K562 (cell line): ENCODE measurements around the gene CACNA2D3. TPM values are rescaled to one million over a fixed set of nuclear protein-coding genes. Genes with fewer than 3 reads are reported as not detected.

ENCODE experiments used
- ATAC-seq: fragments of 200-7000 bp; cut with Tn5 transposase; 3 replicates; pipeline ENCODE4 v1.9.1; 2020; ENCODE audit warnings: moderate library complexity
- BruUV-seq: library from RNA; stranded (reverse); fragments of 400-500 nt; replicated peaks from 2 replicates; lab custom pipeline; 2021; lab: Mats Ljungman, UMichigan
- CTCF ChIA-PET: fragments of 300-600 bp; formaldehyde crosslinking; extraction: SDS; loops from one replicate; lab custom pipeline; 2021; ENCODE audit warnings: low intra/inter-chr PET ratio; lab: Yijun Ruan, JAX
- POLR2A ChIA-PET: fragments of 300-600, 350-650 bp; sonication (Branson Sonifier 250); formaldehyde crosslinking; extraction: SDS; loops from one replicate; lab custom pipeline; 2021; ENCODE audit warnings: antibody characterized with exemption, inconsistent platforms; lab: Yijun Ruan, JAX
- DNase-seq, 4 experiments: peaks; one replicate each; pipeline versions ENCODE4 v3.0.0 to v3.0.0-alpha.2; 2011 to 2018; ENCODE audit warnings: low spot score in 3 of 4, mixed read lengths in 3 of 4; ENCODE audit errors: extremely low read depth in 1 of 4
- FAIRE-seq: peaks from 2 replicates; lab custom pipeline; 2011; peaks lifted over from hg19 to GRCh38; lab: Jason Lieb, UNC
- H2AFZ ChIP-seq: 2 replicates; pipeline ENCODE4 v1.6.0; 2011; ENCODE audit warnings: low read depth, low read length, control low read depth, inconsistent platforms
- H3K27ac ChIP-seq: fragments of 200-600 bp; 3 replicates; pipeline ENCODE4 v1.8.0; 2011; ENCODE audit warnings: low read depth, mild to moderate bottlenecking, control low read depth, inconsistent platforms, low read length, moderate library complexity, mixed read lengths; ENCODE audit errors: extremely low read depth
- H3K27me3 ChIP-seq, 2 experiments: fragments of 300-600 bp in 1 of 2; 2 replicates in 1 of 2; 3 replicates in 1 of 2; pipeline versions ENCODE4 v1.6.0 to v1.8.0; 2011; ENCODE audit warnings: inconsistent platforms in 2 of 2, low read length in 2 of 2, mild to moderate bottlenecking in 1 of 2, mixed read lengths in 1 of 2, moderate library complexity in 1 of 2; ENCODE audit not compliant: control insufficient read depth in 2 of 2, insufficient read depth in 2 of 2
- H3K36me3 ChIP-seq: fragments of 300-600 bp; 3 replicates; pipeline ENCODE4 v1.8.0; 2011; ENCODE audit warnings: mild to moderate bottlenecking, low read length, inconsistent platforms; ENCODE audit not compliant: control insufficient read depth, insufficient read depth
- H3K4me1 ChIP-seq, 2 experiments: fragments of 200-600 bp in 1 of 2; replicated peaks in 1 of 2; 2 replicates in 1 of 2; 3 replicates in 1 of 2; pipeline versions ENCODE4 v1.5.1 to v1.8.0; 2011; ENCODE audit warnings: inconsistent platforms in 2 of 2, low read length in 2 of 2, mild to moderate bottlenecking in 1 of 2, mixed read lengths in 1 of 2, moderate library complexity in 1 of 2; ENCODE audit not compliant: control insufficient read depth in 2 of 2, insufficient read depth in 2 of 2
- H3K4me2 ChIP-seq: 2 replicates; pipeline ENCODE4 v1.6.1; 2011; ENCODE audit warnings: low read length, control low read depth, inconsistent platforms, mixed read lengths; ENCODE audit not compliant: insufficient read depth
- H3K4me3 ChIP-seq: fragments of 200-600 bp; sonication (generic), shearing (Covaris generic); 2 replicates; pipeline ENCODE4 v1.5.1; 2016; ENCODE audit warnings: control low read depth, inconsistent platforms
- H3K79me2 ChIP-seq: fragments of 200-600 bp; 3 replicates; pipeline ENCODE4 v1.8.0; 2011; ENCODE audit warnings: low read length, inconsistent platforms; ENCODE audit not compliant: control insufficient read depth, insufficient read depth
- H3K9ac ChIP-seq, 2 experiments: 2 replicates each; pipeline versions ENCODE4 v1.6.0 to v1.6.1; 2011; ENCODE audit warnings: low read depth in 2 of 2, low read length in 2 of 2, control low read depth in 1 of 2, inconsistent platforms in 1 of 2, mild to moderate bottlenecking in 1 of 2, mixed read lengths in 1 of 2; ENCODE audit not compliant: insufficient read depth in 1 of 2
- H3K9me1 ChIP-seq: one replicate; pipeline ENCODE4 v1.6.0; 2011; ENCODE audit warnings: inconsistent platforms, mild to moderate bottlenecking, low read length, moderate library complexity; ENCODE audit not compliant: control insufficient read depth, insufficient read depth
- H3K9me3 ChIP-seq: replicated peaks from 2 replicates; pipeline ENCODE4 v1.5.1; 2011; ENCODE audit warnings: low read depth, low read length, inconsistent platforms; ENCODE audit not compliant: control insufficient read depth, insufficient read depth
- H4K20me1 ChIP-seq: replicated peaks from 2 replicates; pipeline ENCODE4 v1.6.1; 2011; ENCODE audit warnings: low read length, inconsistent platforms, mixed read lengths; ENCODE audit not compliant: control insufficient read depth, insufficient read depth
- BRCA1 ChIP-seq, 2 experiments: fragments of 450-650 bp in 1 of 2; sonication (generic) in 1 of 2; formaldehyde crosslinking in 1 of 2; IDR thresholded peaks; 2 replicates each; pipeline versions ENCODE4 v1.5.0 to v1.6.1; 2017 to 2020; ENCODE audit warnings: mild to moderate bottlenecking in 1 of 2, missing genetic modification reagents in 1 of 2
- DLX4 ChIP-seq: fragments of 250-450 bp; sonication (Bioruptor Pico); IDR thresholded peaks from 2 replicates; pipeline ENCODE4 v1.6.1; 2021; ENCODE audit warnings: mild to moderate bottlenecking
- SRF ChIP-seq, 2 experiments: fragments of 250-450, 450-650 bp in 1 of 2; sonication (Bioruptor Pico) in 1 of 2; sonication (generic) in 1 of 2; formaldehyde crosslinking; IDR thresholded peaks; 2 replicates each; pipeline versions ENCODE4 v1.5.0 to v1.5.1; 2020 to 2022; ENCODE audit warnings: mild to moderate bottlenecking in 1 of 2, missing genetic modification reagents in 1 of 2
- UBTF ChIP-seq, 2 experiments: IDR thresholded peaks; 2 replicates each; pipeline ENCODE4 v1.6.1; 2012; ENCODE audit warnings: improper control_type of control experiment in 2 of 2, low read depth in 2 of 2, low read length in 2 of 2, borderline replicate concordance in 1 of 2
- ZNF318 ChIP-seq, 2 experiments: fragments of 450-650 bp; IDR thresholded peaks; 2 replicates each; pipeline ENCODE4 v1.6.1; 2016; ENCODE audit warnings: mild to moderate bottlenecking in 2 of 2, borderline replicate concordance in 1 of 2, low read depth in 1 of 2, moderate library complexity in 1 of 2
- ZNF347 ChIP-seq: fragments of 450-650 bp; formaldehyde crosslinking; IDR thresholded peaks from 2 replicates; pipeline ENCODE4 v1.4.0; 2020; ENCODE audit warnings: low read depth, mild to moderate bottlenecking, moderate library complexity
- WGBS: fragments of 100-300 bp; shearing (Covaris generic); methylation state at CpG from one replicate; pipeline ENCODE4 v1.1.6; 2016; ENCODE audit warnings: low coverage, mixed read lengths; ENCODE audit not compliant: insufficient coverage; ENCODE audit errors: missing lambda C conversion rate; 5-methylcytosine and 5-hydroxymethylcytosine counted together
- in situ Hi-C: fragments of 300-500 bp; cut with MboI; formaldehyde crosslinking; loops from 4 replicates; pipeline ENCODE4 v1.15.0; 2018; ENCODE audit warnings: inconsistent platforms, mixed read lengths
- intact Hi-C: fragments of 100-400 bp; cut with micrococcal nuclease; formaldehyde crosslinking; loops from 2 replicates; pipeline ENCODE4 v1.14.2; 2022
- polyA plus RNA-seq, 8 experiments: library from polyadenylated mRNA; depleted of rRNA in 4 of 8; stranded (reverse) in 5 of 8; unstranded in 3 of 8; fragments of >200 nt; fragmentation: Nextera tagmentation in 2 of 8; fragmentation: Illumina TruSeq in 1 of 8; extraction: Ambion mirVana in 2 of 8; extraction: Trizol in 1 of 8; gene quantifications; 2 replicates each; pipeline versions ENCODE4 v1.2.1 to v1.2.3, GENCODE V29; 2011 to 2014; ENCODE audit warnings: inconsistent platforms in 1 of 8, missing spikeins in 1 of 8
- total RNA-seq, 7 experiments: library from RNA; depleted of rRNA in 6 of 7; stranded (reverse); fragments of >200 nt in 6 of 7; fragmentation: Illumina TruSeq in 2 of 7; extraction: Trizol in 2 of 7; gene quantifications; 2 replicates each; pipeline versions ENCODE4 v1.2.1 to v1.2.3, GENCODE V29; 2011 to 2021; ENCODE audit warnings: low replicate concordance in 1 of 7

Gene CACNA2D3
- total and polyA plus RNA-seq, 9 of the 15 experiments (the other 6 are each of a cell fraction or from before 2014, with no cell fraction given): 0.01 TPM; not detected in 8

GRCh38 chr3:54213907-54214306, 91.6 kb downstream of the CACNA2D3 start:
- Histone ChIP-seq H3K79me2 (no peaks in the 10 kb centered on the region), H3K4me1 (no peaks in the 10 kb centered on the region), H3K4me3 (no peak overlapping the region), H2AFZ (no peak overlapping the region), H3K36me3 (no peaks in the 10 kb centered on the region), H3K9me1 (no peaks in the 10 kb centered on the region), H4K20me1 (no peaks in the 10 kb centered on the region), H3K9ac (no peak overlapping the region), H3K27ac (no peak overlapping the region), H3K4me2 (no peak overlapping the region), H3K9me3 (no peaks in the 10 kb centered on the region), H3K27me3 (no peaks in the 10 kb centered on the region)
- no peak for ATAC-seq
- DNase-seq: no peak
- TF ChIP-seq BRCA1 (IDR thresholded peaks at IDR 0.05) (no peak), BRCA1 (CRISPR knock-in tag; IDR thresholded peaks at IDR 0.05) (no peak), UBTF (IDR thresholded peaks at IDR 0.05; ENCODE audit: borderline replicate concordance in 1 of 2, low read depth in 2 of 2, low read length in 2 of 2) (no peak), SRF (CRISPR knock-in tag; IDR thresholded peaks at IDR 0.05) (no peak), DLX4 (CRISPR knock-in tag) (no peak), ZNF347 (CRISPR knock-in tag) (no peak), ZNF318 (IDR thresholded peaks at IDR 0.05; ENCODE audit: borderline replicate concordance in 1 of 2, low read depth in 1 of 2) (no peak)
- intact Hi-C loops: no loop called here
- WGBS: 0% methylated on average over 1 of the region's 2 CpGs
- POLR2A ChIA-PET: no interaction called here
- FAIRE-seq: no peak
- CTCF ChIA-PET: no interaction called here
- in situ Hi-C loops: no loop called here
- BruUV-seq: no TSS peak
